ENCODE measurements around the gene SIRPG.
"Not testable (repeated sequence)": the region's sequence is repeated elsewhere in the genome, so short reads cannot be mapped to it uniquely, and the experiment has no call there.

SIRPG gene

DNA sequence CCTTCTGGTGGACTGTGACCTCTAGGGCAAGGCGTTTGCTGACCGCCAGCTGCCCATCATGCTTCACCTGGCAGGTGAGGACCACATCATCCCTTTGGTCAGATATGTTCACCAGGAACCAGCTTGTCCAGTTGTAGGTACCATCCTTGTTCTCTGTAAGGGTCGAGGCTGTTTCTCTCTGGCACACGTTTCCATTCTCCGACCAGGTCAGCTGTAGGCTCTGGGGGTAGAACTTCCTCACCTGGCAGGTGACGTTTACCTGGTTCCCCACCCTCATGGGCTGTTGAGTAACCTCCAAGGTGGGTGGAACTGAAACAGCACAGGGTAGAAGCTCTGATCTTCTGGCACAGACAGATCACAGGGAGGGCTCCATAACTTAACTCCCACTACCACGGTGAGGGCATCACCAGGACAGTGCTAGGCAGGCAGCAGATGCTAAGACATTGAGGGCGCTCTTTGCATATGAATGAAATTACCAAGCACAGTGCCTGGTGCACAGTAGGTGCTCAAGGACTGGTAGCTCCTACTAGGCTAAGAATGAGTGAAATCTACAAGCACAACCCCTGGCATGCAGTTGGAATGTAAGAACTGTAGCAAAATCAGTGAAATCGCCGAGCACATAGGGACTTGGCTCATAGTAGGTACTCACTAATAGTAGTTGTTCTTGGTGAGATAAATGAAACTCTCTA, 22.1 kb downstream of the SIRPG start:
- no peak for DNase-seq (ENCODE audit: low read depth in 2 of 2)

DNA sequence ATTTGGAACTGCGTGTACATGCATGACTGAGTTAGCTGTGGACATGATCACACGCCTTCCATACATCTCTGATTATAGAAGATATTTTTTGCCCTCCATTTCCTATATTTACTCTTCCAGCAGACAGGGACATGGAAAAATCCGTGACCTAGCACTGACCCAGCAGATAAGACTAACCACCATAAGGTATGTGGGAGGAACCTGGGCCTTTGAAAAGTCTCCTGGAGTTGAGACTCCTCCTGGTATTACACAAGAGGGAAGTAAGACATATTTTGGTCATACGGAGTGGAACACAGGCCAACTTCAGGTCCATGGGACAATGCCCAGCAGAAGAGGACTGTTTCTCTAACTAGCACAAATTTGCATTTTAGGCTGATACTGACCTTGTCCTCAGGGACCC, 24.0 kb downstream of the SIRPG start:
- no peak for DNase-seq (ENCODE audit: low read depth in 2 of 2)

DNA sequence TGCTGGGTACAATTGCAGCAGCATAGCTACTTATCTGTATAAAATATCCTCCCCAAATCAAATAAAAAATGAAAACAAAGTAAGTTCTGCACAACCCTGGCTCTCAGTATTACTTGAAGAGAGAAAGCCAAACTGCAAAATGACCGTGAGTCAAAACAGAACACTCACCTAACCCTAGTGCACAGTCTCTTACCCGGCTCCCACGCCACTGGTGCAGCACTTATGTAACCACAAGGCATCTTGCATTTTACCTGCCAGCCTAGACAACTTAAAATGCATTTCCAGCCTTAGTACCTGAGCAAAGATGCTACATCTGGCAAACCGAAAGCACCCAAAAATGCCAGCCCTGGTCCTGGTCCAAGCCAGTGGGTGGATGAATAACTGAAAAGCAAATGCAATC, 25.4 kb downstream of the SIRPG start:
- peak in 1 of 2 donors; percentile 32 for DNase-seq (ENCODE audit: low read depth in 2 of 2)

DNA sequence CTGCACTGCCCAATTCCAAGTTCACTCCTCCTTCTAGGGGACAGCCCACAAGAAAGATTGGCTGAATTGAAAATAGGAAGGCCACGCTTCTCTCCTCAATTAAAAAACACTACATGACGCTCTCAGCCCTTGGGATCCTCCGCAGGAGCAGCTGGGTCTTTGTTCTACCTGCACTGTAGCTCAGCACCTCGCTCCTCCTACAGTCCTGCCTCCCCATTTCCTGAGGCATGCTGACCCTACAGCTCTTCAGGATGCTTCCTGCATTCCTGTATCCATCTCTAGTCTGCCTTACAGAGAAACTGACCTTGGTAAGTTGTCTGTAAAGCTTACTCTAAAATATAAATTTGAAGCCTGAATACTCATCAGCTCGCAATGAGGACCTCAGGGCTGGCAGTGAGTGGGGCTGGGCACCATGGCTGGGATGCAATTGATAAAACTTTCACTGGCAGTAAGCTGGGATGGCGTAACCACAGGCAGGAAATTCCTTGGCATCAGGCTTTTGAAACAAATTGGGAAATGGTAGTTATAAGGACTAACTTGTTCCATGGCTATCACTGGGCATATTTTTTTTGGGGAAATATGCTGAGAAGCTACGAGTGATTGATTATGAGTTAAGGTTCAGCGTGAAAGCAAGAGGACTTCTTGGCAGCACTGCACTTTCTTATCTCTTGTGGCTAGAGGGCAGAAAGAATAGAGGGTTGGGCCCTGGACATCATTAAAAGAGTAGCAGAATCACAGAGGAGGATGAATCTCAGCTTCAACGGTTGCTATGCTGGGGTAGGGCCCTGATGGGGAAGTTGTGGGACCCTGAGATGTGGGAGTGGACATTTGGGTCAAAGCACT, 26.0 kb downstream of the SIRPG start:
- no peak for DNase-seq (ENCODE audit: low read depth in 2 of 2)

DNA sequence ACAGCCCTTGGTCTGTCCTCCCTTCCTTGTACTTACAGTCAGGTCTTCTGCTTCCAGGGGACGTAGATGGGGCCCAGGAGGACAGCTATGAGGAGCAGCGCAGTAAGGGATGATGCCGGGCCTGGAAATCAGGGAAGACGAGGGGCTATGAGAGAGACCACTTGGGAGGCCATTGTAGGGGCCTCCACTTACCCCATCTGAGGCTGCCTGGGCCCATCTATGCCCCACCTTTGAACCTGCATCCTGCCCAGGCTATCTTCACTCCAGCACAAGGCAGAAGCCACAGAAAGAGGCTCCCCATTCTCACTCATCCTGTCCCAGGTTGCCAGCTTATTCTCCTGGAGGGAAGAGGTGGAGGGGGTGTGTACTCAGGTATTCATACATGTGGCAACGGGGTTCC, 27.4 kb downstream of the SIRPG start:
- no peak for DNase-seq (ENCODE audit: low read depth in 2 of 2)

DNA sequence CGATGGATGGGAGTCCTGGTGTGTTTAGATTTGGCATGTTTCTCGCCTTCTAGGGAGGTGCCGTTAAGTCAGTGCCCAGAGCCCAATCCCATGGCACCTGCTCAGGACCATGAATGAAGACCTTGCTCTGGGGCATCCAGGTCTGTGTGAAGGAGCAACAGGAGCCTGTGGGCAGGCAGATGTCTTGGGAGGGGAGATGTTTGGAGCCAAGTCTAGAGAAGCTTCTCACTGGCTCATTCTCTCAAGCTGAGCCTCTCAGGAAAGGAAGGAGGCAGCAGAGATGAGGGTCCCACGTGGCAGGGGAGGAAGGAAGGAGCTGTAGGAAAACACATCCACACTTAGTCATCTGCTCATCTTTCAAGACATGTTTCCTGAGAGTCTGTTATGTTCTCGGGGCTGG, 28.3 kb downstream of the SIRPG start:
- DNase-seq (ENCODE audit: low read depth in 2 of 2), result no peak

DNA sequence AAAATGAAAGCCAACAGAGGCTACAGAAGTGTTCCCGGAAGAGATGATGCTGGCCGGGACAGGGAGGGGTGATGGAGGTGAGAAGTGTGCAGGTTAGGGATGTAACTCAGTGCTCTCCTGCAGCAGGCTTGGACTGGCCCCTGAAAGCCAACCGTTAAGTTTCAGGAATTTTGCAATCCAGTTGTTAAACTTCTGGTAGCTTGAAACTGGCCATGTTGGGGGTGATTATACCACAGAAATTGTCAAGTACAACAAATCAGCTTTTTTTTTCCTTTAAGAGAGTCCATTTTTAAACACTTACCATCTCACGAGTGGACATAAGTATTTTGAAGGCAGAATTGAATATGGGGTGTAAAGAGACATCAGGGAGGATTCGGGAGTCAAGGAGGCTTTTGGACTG, 29.0 kb downstream of the SIRPG start:
- no peak for DNase-seq (ENCODE audit: low read depth in 2 of 2)

DNA sequence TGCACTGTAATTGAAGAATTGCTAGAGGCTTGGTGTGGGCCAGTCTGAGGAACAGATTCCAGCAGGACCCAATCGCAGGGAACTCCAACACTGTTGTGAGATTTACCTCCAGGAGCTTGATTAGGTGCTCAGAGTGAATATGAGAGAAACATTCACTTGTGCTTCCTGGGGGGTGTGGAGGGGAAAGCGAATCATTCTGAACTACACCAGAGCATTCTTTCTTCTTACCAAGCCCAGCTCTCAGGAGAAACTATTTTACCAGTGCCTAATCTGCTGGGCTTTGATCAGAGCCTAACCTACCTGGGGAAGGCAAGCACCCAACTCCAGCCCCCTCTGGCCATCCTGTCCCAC, 30.4 kb downstream of the SIRPG start:
- no peak for DNase-seq (ENCODE audit: low read depth in 2 of 2)

DNA sequence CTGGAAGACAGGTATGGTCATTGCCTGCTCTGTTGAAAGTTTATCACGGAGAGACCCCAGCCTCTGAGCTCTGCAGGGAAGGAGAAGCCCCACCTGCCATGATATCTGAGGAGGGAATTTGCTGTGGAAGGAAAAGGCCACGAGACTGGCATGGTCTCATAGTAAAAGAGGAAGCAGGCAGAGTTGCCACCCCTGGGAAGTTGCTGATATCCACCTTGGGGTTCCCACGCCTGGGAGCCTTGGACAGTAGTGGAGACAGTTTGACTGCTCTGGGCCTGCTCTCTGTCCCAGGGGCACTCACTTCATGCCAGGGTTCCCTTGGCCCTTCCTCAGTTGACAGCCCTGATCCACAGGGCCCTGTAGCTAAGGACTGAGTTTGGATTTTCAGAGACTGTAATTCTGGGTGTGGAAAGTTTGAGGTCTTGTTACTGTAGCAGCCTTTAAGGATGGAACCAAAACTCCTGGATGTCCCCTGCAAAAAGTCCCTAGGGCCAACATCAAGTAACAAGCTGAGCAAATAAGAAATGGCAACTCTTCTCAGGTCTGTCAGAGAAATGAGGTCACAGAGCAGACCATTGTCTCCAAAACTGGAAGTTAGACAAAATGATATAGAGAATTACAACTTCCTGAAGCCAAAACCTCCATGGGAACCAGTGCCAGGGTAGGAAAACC, 30.9 kb downstream of the SIRPG start:
- no peak for DNase-seq (ENCODE audit: low read depth in 2 of 2)

DNA sequence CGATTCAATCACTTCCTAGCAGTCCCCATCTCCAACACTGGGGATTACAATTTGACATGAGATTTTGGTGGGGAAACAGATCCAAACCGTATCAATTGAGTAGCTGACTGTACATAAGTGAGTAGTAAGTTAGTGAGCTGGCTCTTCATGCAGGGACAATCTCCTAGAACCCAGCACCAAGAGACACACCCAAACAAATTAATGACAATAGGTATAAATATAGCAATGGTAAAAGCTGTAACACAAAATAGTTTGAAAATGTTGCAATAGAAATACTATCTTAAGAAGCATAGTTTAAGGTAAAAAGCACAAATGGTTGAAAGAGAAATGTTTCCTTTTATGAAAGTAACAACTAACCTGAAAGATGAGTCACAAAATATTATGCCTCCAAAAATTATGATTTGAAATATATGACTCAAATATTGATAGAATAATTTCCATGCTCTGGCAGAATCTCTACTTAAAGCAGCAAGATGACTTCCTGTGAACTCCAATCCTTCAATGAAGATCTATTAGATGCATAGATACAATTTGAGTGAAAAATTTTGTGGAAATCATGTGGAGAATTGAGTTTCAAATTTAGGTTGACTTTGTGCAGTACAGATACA, 32.4 kb downstream of the SIRPG start:
- DNase-seq (ENCODE audit: low read depth in 2 of 2), result no peak

DNA sequence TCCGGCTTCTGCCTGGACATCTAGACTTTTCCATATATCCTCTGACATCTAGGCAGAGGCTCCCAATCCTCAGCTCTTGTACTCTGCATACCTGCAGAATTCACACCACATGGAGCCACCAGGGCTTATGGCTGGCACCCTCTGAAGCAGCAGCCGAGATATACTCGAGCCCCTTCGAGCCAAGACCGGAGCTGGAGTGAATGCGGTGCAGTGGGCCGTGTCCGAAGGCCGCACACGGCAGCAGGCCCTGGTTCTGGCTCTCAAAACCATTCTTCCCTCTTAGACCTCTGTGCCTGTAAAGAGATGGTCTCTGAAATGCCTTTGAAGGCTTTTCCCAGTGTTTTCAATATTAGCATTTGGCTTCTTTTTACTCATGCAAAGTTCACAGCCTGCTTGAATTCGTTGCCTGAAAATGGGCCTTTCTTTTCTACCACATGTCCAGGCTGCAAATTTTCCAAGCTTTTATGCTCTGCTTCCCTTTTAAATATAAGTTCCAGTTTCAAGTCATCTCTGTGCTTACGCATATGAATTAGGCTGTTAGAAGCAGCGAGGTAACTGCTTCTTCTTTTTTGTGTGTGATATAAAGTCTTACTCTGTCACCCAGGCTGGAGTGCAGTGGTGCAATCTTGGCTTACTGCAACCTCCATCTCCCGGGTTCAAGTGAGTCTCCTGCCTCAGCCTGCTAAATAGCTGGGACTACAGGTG, 33.9 kb downstream of the SIRPG start:
- no peak for DNase-seq (ENCODE audit: low read depth in 2 of 2)

DNA sequence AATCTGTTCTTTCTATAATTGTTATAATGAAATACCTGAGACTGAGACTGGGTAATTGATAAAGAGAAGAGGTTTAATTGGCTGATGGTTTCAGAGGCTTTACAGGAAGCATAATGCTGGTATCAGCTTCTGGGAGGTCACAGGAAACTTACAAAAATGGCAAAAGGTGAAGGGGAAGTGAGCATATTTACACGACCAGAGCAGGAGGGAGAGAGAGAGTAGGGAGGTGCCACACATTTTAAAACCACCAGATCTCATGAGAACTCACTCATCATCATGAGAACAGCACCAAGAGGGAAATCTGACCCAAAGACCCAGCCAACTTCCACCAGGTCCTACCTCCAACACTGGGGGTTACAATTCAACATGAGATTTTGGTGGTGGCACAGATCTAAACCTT, 35.1 kb downstream of the SIRPG start:
- no peak for DNase-seq (ENCODE audit: low read depth in 2 of 2)

DNA sequence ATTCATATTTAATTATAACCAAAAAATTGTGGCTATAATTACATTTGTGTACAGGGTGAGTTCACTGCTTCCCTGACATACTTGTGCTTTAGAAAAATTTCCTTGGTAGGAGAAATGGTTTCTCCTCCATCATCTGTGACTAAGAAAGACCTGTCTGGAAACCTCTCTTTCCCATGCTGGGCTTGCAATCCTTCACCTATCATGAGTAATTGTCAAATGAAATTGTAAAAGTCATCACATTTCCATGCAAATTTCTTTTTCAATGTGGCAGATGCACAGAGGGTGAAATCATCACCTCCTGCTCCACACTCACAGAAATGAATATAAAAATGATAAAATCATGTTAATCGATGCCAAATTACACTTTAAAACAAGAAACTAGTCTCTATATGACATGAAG, 36.3 kb downstream of the SIRPG start:
- no peak for DNase-seq (ENCODE audit: low read depth in 2 of 2)

DNA sequence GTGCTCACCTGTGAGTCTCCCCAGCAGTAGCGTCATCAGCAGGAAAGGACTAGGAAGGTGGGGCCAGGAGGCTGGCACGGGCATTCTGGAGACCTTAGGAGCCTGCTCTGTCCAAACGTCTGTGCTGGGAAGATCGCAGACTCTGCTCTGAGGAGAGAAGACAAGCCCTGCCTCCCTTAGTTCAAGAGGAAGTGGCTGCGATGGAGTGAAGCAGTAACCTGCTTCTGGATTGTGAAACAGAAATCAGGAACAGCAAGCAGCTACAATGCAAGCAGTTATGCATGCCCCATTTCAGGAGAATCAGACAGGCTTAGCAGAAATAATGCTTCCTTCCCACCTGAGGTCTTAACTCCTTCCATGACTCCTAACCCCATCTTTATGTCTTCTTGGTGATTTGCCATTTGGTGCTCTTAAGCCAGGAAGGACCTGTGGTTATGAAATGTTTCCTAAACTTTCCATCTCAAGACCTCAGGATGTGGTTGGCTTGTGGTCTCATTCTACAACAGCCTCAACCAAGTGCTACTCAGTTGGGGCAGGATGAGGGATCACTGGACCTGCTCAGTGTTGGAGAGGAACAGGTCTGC, 37.6 kb downstream of the SIRPG start, which contains the start of gene SIRPB1:
Gene SIRPB1, minus strand, starts transcription at position 149 of the 584 bp plus-strand sequence. Its CDS starts 65 bp downstream, at position 84.
- DNase-seq (ENCODE audit: low read depth in 2 of 2), result no peak

DNA sequence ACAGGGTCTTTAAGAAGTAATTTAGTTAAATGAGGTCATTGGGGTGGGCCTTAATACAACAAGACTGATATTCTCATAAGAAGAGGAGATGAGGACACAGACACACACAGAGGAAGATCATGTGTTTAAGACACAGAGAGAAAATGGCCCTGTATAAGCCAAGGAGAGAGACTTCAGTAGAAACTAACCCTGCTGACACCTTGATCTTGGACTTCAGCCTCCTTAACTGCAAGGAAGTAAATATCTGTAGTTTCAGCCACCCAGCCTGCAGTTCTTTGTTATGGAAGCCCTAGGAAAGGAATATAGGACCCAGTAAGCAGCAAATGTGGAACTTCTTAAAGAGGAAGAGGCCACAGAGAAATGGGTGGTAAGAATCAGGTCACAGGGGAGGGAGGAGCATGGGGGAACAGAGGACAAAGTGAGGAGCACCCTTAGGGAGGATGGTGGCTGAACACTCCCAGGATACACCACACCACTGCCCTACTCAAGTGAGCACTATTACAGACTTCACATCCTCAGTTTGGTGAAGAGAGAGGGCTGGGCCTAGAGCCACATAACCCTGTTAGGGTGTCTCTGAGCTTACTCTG, 38.5 kb downstream of the SIRPG start:
- DNase-seq (ENCODE audit: low read depth in 2 of 2), result no peak

DNA sequence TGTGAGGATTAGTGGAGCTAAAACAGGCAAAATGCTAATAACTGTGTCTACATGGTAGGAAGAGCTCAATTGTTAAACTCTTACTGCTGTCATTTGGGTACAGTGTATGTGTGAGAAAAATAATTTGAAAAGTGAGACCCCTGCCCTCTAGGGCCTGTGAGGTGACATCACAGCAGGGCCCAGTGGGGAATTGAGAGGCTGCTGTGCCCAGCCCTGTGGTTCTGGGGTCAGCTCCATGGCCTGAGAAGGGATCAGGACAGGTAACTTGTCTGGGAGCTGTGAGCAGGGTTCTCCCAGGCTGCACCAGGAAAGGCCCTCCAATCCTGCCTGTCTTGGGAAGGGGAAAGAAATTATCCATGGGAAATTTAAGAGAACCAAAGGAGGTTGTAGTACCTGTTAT, 39.1 kb downstream of the SIRPG start:
- DNase-seq (ENCODE audit: low read depth in 2 of 2), result no peak

DNA sequence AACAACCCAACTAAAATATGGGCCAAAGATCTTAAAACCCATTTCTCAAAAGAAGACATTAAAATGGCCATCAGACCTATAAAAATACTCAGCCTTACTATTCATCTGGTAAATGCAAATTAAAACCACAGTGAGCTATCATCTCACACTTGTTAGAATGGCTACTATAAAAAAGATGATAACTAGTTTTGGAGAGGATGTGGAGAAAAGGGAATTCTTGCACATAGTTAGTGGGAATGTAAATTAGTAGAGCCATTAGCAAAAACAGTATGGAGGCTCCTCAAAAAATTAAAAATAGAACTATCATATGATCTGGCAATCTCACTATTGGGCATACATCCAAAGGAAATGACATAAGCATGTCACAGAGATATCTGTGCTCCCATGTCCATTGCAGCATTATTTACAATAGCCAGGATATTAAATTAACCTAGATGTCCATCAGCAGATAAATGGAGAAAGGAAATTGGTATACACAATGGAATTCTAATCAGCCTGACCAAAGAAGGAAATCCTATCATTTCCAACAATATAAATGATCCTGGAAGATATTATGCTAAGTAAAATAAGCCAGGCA, 40.6 kb downstream of the SIRPG start:
- DNase-seq (ENCODE audit: low read depth in 2 of 2), result no peak

DNA sequence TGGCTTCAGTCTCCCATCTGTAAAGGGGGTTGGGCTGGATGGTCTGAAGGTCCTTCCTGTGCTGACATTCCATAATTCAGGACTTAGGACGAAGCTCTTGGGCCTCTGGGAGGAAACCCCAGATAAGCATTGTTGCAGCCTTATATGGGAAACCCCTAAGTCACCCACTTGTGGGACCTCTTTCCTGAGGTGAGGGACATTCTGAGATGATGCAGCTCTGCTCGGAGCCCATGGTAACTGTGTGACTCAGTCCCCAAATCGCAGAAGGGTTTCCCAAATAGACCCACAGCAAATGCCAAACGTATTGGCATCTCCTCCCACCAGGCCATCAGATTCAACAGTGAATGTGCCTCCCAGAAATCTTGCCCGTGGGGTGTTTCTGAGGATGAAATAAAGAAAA, 47.2 kb downstream of the SIRPG start:
- DNase-seq (ENCODE audit: low read depth in 2 of 2), result not testable (repeated sequence)

DNA sequence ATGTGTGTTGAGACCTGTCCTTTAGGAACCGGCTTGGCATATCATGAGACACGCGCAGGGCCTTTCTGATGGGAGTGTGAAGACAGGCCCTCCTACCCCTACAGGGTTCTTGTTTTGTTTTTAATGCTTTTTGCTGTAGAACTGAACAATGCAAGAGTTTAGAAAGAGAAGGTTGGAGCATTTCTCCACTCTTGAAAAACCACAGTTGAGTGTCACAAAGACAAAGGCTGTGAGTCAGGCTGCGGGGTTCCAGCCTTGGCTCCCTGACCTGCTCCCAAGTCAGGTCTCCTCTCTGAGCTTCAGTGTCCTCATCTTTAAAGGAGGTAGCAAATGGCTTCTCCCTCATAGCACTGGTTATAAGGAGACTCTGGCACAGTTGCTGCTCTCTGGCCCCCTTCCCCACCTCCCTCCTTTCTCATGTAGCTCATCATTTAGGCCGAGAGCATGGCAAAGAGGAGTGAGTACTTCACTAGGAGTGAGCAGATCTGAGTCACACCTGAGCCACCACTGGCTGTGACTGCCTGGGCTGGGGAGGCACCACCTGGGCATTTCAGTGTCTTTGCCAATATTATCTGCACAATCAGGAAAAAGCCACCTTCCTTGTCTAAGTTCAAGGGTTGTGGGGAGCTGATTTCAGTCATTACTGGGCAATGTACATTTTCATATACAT, 48.8 kb downstream of the SIRPG start:
- not testable (repeated sequence) for DNase-seq (ENCODE audit: low read depth in 2 of 2)

DNA sequence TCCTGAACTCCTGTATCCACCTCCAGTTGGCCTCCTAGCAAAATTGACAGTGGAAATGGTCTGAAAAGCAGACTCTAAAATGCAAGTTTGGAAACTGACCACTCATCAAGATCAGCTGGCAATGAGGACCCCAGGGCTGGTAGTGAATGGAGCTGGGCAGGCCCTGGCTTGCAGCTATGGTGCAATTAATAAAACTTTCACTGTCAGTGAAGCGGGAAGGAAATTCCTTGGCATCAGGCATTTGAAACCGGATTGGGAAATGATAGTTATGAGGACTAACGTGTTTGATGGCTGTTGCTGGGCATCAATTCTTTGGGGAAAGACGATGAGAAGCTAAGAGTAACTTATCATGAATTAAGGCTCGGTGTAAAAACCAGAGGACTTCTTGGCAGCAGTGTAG, 56.8 kb downstream of the SIRPG start:
- no peak for DNase-seq (ENCODE audit: low read depth in 2 of 2)

Measured in stimulated activated CD4-positive, alpha-beta T cell treated with anti-CD3 and anti-CD28 coated beads, Interleukin-1b, Interleukin-23, amount 100 ng/mL, for 4 hours (primary cell).